GM23338 (cell line): Measurements from ENCODE around the gene MLKL. TPM values are rescaled to one million over a fixed set of nuclear protein-coding genes. Genes with fewer than 3 reads are reported as not detected.

ENCODE experiments used
- ATAC-seq: fragments of 200-7000 bp; cut with Tn5 transposase; 3 replicates; pipeline ENCODE4 v1.9.1; 2020
- DNase-seq: peaks from one replicate; pipeline ENCODE4 v3.0.0-alpha.2; 2015; ENCODE audit warnings: low spot score
- H2AFZ ChIP-seq: fragments of 200-600 bp; sonication (generic); 2 replicates; pipeline ENCODE4 v1.8.0; 2016; ENCODE audit warnings: antibody characterized with exemption, mild to moderate bottlenecking, moderate library complexity
- H3F3A ChIP-seq: fragments of 200-600 bp; sonication (generic); replicated peaks from 2 replicates; pipeline ENCODE4 v1.8.0; 2017; ENCODE audit warnings: antibody characterized with exemption, mixed run types, low read depth
- H3K27ac ChIP-seq: fragments of 200-600 bp; sonication (generic); 2 replicates; pipeline ENCODE4 v1.6.1; 2016; ENCODE audit warnings: low read depth
- H3K27me3 ChIP-seq: fragments of 200-600 bp; sonication (generic); 2 replicates; pipeline ENCODE4 v1.8.0; 2016; ENCODE audit warnings: mild to moderate bottlenecking, mixed run types, moderate library complexity; ENCODE audit not compliant: insufficient read depth
- H3K36me3 ChIP-seq: fragments of 200-600 bp; sonication (generic); 2 replicates; pipeline ENCODE4 v1.8.0; 2016; ENCODE audit warnings: mild to moderate bottlenecking; ENCODE audit not compliant: insufficient read depth
- H3K4me1 ChIP-seq: fragments of 200-600 bp; sonication (generic); 2 replicates; pipeline ENCODE4 v1.8.0; 2016; ENCODE audit warnings: mild to moderate bottlenecking, moderate library complexity; ENCODE audit not compliant: insufficient read depth
- H3K4me2 ChIP-seq: fragments of 200-600 bp; sonication (generic); 2 replicates; pipeline ENCODE4 v1.7.1; 2017; ENCODE audit warnings: mixed run types
- H3K4me3 ChIP-seq: fragments of 200-600 bp; sonication (generic); 2 replicates; pipeline ENCODE4 v1.6.1; 2016; ENCODE audit warnings: mixed run types
- H3K79me2 ChIP-seq: fragments of 200-600 bp; sonication (generic); replicated peaks from 2 replicates; pipeline ENCODE4 v1.8.0; 2017; ENCODE audit warnings: mild to moderate bottlenecking; ENCODE audit not compliant: insufficient read depth
- H3K9me2 ChIP-seq: fragments of 200-600 bp; sonication (generic); 2 replicates; pipeline ENCODE4 v1.8.0; 2017; ENCODE audit not compliant: insufficient read depth
- H4K20me1 ChIP-seq: fragments of 200-600 bp; sonication (generic); replicated peaks from 2 replicates; pipeline ENCODE4 v1.8.0; 2017; ENCODE audit warnings: mild to moderate bottlenecking; ENCODE audit not compliant: insufficient read depth
- H3K27ac Mint-ChIP-seq: 2 replicates; pipeline ENCODE4 v1.8.0; 2020; ENCODE audit warnings: inconsistent platforms, mild to moderate bottlenecking, moderate library complexity, mixed read lengths
- H3K27me3 Mint-ChIP-seq: 3 replicates; pipeline ENCODE4 v1.8.0; 2022; ENCODE audit warnings: low read depth, mild to moderate bottlenecking, moderate library complexity, mixed read lengths, inconsistent platforms; ENCODE audit not compliant: insufficient read depth, poor library complexity
- H3K36me3 Mint-ChIP-seq: 3 replicates; pipeline ENCODE4 v1.8.0; 2021; ENCODE audit warnings: low read depth, mild to moderate bottlenecking, inconsistent platforms, moderate library complexity, mixed read lengths
- H3K4me1 Mint-ChIP-seq: 3 replicates; pipeline ENCODE4 v1.8.0; 2020; ENCODE audit warnings: mild to moderate bottlenecking, inconsistent platforms, mixed read lengths
- H3K4me3 Mint-ChIP-seq: 3 replicates; pipeline ENCODE4 v1.8.0; 2021; ENCODE audit warnings: moderate library complexity, mild to moderate bottlenecking, inconsistent platforms, mixed read lengths
- H3K9me3 Mint-ChIP-seq: 3 replicates; pipeline ENCODE4 v1.8.0; 2020; ENCODE audit warnings: moderate library complexity, mild to moderate bottlenecking, inconsistent platforms, mixed read lengths
- EZH2 ChIP-seq: fragments of 200-600 bp; sonication (generic); IDR thresholded peaks from one replicate; pipeline ENCODE4 v1.8.0; 2017; ENCODE audit warnings: antibody characterized with exemption, mild to moderate bottlenecking, low read depth; ENCODE audit not compliant: unreplicated experiment
- EZH2phosphoT487 ChIP-seq: fragments of 200-600 bp; sonication (generic); IDR thresholded peaks from one replicate; pipeline ENCODE4 v1.8.1; 2018; ENCODE audit warnings: antibody characterized with exemption; ENCODE audit not compliant: unreplicated experiment
- JUNB ChIP-seq: IDR thresholded peaks from one replicate; pipeline ENCODE4 v1.6.1; 2016; ENCODE audit warnings: antibody characterized with exemption; ENCODE audit not compliant: unreplicated experiment
- NANOG ChIP-seq: IDR thresholded peaks from 2 replicates; pipeline ENCODE4 v1.6.1; 2016; ENCODE audit warnings: antibody characterized with exemption, borderline replicate concordance
- polyA plus RNA-seq: library from polyadenylated mRNA; unstranded; fragments of >200 nt; fragmentation: Nextera tagmentation; extraction: Ambion mirVana; gene quantifications from 2 replicates; pipeline ENCODE4 v1.2.1, GENCODE V29; 2016
- total RNA-seq: library from RNA; depleted of rRNA; stranded (reverse); fragments of >200 nt; shearing (Covaris generic); gene quantifications from 2 replicates; pipeline ENCODE4 v1.2.3, GENCODE V29; 2014
- TF ChIP-seq, protein P1 (sequence below): fragments of 250-450 bp; sonication (Bioruptor Pico); IDR thresholded peaks from 2 replicates; pipeline ENCODE4 v1.5.0; 2020; ENCODE audit warnings: mild to moderate bottlenecking, moderate library complexity
- TF ChIP-seq, protein P2 (sequence below), 2 experiments: fragments of 200-600 bp in 1 of 2; sonication (generic) in 1 of 2; conservative IDR thresholded peaks; 2 replicates each; pipeline versions ENCODE4 v1.5.1 to v1.6.1; 2016 to 2017; ENCODE audit warnings: antibody characterized with exemption in 2 of 2, low read depth in 2 of 2, mild to moderate bottlenecking in 2 of 2, moderate library complexity in 1 of 2
- TF ChIP-seq, protein P3 (sequence below): IDR thresholded peaks from 2 replicates; pipeline ENCODE4 v1.6.1; 2016; ENCODE audit warnings: antibody characterized with exemption

MLKL gene
- total and polyA plus RNA-seq, 2 experiments from 2014 or later = 5.1 to 9.7 TPM

DNA sequence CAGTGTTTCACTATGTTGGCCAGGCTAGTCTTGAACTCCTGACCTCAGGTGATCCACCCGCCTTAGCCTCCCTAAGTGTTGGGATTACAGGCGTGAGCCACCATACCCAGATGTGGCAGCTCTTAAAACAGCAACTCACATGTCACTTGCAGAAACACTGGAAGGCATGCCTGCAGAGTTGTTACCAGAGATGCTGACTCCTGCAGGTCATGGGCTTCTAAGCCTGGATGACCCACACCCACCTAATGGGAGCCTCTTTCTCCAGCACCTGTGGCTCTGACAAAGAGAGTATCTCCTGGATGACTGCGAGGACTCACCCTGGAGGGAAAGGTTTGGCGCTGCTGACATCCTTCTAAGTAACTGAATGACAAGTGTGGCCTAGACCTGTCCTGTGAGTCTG lies 22.8 kb downstream of the MLKL start (continued):
- TF ChIP-seq, protein P1, sequence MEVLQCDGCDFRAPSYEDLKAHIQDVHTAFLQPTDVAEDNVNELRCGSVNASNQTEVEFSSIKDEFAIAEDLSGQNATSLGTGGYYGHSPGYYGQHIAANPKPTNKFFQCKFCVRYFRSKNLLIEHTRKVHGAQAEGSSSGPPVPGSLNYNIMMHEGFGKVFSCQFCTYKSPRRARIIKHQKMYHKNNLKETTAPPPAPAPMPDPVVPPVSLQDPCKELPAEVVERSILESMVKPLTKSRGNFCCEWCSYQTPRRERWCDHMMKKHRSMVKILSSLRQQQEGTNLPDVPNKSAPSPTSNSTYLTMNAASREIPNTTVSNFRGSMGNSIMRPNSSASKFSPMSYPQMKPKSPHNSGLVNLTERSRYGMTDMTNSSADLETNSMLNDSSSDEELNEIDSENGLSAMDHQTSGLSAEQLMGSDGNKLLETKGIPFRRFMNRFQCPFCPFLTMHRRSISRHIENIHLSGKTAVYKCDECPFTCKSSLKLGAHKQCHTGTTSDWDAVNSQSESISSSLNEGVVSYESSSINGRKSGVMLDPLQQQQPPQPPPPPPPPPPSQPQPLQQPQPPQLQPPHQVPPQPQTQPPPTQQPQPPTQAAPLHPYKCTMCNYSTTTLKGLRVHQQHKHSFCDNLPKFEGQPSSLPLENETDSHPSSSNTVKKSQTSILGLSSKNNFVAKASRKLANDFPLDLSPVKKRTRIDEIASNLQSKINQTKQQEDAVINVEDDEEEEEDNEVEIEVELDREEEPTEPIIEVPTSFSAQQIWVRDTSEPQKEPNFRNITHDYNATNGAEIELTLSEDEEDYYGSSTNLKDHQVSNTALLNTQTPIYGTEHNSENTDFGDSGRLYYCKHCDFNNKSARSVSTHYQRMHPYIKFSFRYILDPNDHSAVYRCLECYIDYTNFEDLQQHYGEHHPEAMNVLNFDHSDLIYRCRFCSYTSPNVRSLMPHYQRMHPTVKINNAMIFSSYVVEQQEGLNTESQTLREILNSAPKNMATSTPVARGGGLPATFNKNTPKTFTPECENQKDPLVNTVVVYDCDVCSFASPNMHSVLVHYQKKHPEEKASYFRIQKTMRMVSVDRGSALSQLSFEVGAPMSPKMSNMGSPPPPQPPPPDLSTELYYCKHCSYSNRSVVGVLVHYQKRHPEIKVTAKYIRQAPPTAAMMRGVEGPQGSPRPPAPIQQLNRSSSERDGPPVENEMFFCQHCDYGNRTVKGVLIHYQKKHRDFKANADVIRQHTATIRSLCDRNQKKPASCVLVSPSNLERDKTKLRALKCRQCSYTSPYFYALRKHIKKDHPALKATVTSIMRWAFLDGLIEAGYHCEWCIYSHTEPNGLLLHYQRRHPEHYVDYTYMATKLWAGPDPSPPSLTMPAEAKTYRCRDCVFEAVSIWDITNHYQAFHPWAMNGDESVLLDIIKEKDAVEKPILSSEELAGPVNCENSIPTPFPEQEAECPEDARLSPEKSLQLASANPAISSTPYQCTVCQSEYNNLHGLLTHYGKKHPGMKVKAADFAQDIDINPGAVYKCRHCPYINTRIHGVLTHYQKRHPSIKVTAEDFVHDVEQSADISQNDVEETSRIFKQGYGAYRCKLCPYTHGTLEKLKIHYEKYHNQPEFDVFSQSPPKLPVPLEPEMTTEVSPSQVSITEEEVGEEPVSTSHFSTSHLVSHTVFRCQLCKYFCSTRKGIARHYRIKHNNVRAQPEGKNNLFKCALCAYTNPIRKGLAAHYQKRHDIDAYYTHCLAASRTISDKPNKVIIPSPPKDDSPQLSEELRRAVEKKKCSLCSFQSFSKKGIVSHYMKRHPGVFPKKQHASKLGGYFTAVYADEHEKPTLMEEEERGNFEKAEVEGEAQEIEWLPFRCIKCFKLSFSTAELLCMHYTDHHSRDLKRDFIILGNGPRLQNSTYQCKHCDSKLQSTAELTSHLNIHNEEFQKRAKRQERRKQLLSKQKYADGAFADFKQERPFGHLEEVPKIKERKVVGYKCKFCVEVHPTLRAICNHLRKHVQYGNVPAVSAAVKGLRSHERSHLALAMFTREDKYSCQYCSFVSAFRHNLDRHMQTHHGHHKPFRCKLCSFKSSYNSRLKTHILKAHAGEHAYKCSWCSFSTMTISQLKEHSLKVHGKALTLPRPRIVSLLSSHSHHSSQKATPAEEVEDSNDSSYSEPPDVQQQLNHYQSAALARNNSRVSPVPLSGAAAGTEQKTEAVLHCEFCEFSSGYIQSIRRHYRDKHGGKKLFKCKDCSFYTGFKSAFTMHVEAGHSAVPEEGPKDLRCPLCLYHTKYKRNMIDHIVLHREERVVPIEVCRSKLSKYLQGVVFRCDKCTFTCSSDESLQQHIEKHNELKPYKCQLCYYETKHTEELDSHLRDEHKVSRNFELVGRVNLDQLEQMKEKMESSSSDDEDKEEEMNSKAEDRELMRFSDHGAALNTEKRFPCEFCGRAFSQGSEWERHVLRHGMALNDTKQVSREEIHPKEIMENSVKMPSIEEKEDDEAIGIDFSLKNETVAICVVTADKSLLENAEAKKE (CRISPR knock-in tag) = no peak
- TF ChIP-seq, protein P2, sequence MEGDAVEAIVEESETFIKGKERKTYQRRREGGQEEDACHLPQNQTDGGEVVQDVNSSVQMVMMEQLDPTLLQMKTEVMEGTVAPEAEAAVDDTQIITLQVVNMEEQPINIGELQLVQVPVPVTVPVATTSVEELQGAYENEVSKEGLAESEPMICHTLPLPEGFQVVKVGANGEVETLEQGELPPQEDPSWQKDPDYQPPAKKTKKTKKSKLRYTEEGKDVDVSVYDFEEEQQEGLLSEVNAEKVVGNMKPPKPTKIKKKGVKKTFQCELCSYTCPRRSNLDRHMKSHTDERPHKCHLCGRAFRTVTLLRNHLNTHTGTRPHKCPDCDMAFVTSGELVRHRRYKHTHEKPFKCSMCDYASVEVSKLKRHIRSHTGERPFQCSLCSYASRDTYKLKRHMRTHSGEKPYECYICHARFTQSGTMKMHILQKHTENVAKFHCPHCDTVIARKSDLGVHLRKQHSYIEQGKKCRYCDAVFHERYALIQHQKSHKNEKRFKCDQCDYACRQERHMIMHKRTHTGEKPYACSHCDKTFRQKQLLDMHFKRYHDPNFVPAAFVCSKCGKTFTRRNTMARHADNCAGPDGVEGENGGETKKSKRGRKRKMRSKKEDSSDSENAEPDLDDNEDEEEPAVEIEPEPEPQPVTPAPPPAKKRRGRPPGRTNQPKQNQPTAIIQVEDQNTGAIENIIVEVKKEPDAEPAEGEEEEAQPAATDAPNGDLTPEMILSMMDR (conservative IDR thresholded peaks at IDR 0.05; ENCODE audit: low read depth in 2 of 2) = no peak
- TF ChIP-seq, protein P3, sequence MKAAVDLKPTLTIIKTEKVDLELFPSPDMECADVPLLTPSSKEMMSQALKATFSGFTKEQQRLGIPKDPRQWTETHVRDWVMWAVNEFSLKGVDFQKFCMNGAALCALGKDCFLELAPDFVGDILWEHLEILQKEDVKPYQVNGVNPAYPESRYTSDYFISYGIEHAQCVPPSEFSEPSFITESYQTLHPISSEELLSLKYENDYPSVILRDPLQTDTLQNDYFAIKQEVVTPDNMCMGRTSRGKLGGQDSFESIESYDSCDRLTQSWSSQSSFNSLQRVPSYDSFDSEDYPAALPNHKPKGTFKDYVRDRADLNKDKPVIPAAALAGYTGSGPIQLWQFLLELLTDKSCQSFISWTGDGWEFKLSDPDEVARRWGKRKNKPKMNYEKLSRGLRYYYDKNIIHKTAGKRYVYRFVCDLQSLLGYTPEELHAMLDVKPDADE = no peak

DNA sequence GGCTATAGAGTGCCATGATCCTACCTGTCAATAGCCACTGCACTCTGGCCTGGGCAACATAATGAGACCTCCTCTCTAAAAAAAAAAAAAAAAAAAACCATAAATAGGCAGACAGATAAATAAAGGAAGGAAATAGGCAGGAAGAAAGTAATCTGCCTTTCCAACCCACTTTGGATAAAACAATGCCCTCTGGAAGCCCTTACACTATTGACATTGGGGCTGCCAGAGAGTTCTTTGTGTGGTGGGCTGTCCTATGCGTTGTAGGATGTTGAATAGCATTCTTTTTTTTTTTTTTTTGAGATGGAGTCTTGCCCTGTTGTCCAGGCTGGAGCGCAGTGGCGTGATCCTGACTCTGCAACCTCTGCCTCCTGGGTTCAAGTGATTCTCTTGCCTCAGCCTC lies 26.8 kb downstream of the MLKL start:
- Mint-ChIP-seq H3K36me3 (no peaks in the 10 kb centered on the region), H3K27me3 (no peaks in the 10 kb centered on the region), H3K27ac (no peak overlapping the region), H3K4me1 (no peaks in the 10 kb centered on the region), H3K9me3 (no peaks in the 10 kb centered on the region), H3K4me3 (no peak overlapping the region)
- no peaks in the 10 kb centered on the region for H3F3A ChIP-seq
- H3K4me1 ChIP-seq = no peaks in the 10 kb centered on the region
- no peak overlapping the region for H2AFZ ChIP-seq
- H3K27ac ChIP-seq = no peak overlapping the region
- H3K36me3 ChIP-seq = no peaks in the 10 kb centered on the region
- H3K27me3 ChIP-seq = no peaks in the 10 kb centered on the region
- H3K4me3 ChIP-seq = no peak overlapping the region
- no peaks in the 10 kb centered on the region for H4K20me1 ChIP-seq
- H3K9me2 ChIP-seq = no peaks in the 10 kb centered on the region; the same call in 1 of the 2 replicates
- no peak overlapping the region for H3K4me2 ChIP-seq
- no peaks in the 10 kb centered on the region for H3K79me2 ChIP-seq
- ATAC-seq = no peak
- no peak for DNase-seq
- TF ChIP-seq JUNB (no peak), EZH2 (no peak), EZH2phosphoT487 (no peak), NANOG (no peak)
- TF ChIP-seq, protein P1 (CRISPR knock-in tag) = no peak
